HG03135 (cell line): ENCODE data around the gene RIC3.

ENCODE experiments used
- ATAC-seq: cut with Tn5 transposase; IDR thresholded peaks from one replicate; pipeline ENCODE4 v1.9.1; 2021; ENCODE audit warnings: mild to moderate bottlenecking, moderate library complexity; ENCODE audit not compliant: unreplicated experiment

The RIC3 gene

GRCh38 chr11:8069771-8070170 lies 99.1 kb downstream of the RIC3 start:
- no peak for ATAC-seq

GRCh38 chr11:8068605-8069221 lies 100.1 kb downstream of the RIC3 start:
- no peak for ATAC-seq

DNA sequence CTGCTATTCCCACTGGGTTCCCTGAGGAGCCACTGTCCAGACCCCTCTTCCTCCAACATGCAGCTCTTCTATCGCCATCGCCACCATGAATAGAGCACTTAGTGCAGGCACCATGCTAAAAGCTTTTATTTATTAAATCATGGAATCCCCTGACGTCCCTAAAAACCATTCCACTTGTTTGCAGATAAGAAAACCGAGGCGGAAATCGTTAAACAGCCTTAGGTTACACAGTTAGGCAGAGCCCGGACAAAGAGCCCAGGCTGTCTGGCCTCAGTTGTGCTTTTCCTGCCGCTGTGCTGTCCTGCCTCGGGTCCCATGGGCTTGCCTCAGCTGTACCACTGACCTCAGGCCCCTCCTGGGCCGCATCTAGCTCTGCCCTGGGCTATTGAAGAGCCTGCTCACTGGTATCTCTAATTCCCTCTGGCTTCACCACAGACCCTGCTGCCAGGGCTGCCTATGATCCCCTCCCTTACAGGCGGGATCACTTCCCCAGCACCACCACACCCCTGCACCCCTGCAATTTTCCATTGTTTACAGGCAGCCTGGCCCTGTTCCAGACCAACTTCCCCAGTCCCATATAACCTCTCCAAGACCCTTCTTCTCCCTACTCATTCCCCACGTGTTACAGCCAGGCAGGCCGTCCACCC lies 100.8 kb downstream of the RIC3 start:
- ATAC-seq: no peak

DNA sequence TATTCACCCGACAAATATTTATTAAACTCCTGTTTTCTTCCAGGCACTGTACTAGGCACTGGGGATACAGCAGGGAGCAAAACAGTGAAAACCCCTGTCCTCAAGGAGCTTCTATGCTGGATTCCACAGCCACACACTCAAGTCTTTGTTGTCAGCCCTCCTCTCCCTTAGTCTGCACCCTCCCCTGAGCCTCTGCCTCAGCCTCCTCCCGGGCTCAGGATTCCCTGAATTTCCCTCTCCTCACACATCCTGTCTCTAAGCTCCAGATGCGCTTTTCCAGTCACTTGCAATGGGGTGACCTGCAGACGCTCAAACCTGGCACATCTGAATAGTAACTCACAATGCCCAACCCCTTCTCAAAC lies 101.3 kb downstream of the RIC3 start:
- no peak for ATAC-seq

DNA sequence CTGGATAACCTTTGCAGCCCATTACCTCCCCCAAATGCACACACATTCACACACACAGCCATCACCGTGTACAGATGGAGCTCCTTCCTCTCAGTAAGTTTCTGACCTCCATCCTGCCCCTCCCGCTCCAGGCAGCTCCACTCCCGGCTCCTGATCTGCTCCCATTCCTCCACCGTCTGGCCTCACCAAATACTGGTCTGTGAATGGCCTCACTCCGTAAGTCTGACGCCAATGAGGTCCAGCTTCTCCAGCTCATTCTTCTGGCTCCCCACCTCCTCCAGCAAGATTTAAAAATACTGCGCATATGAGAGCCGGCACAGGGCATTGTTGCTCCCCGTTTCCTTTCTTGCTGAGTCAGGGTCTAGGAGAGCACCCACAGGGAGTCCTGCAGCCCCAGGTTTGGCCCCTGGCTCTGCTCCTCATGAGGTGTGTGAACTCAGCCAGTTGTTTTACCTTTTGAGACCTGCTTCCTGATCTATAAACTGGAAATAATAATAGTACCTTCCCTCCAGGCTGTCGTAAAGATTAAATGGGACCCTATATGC lies 101.8 kb downstream of the RIC3 start:
- ATAC-seq: no peak

GRCh38 chr11:8066036-8066910 lies 102.6 kb downstream of the RIC3 start:
- ATAC-seq: no peak

DNA sequence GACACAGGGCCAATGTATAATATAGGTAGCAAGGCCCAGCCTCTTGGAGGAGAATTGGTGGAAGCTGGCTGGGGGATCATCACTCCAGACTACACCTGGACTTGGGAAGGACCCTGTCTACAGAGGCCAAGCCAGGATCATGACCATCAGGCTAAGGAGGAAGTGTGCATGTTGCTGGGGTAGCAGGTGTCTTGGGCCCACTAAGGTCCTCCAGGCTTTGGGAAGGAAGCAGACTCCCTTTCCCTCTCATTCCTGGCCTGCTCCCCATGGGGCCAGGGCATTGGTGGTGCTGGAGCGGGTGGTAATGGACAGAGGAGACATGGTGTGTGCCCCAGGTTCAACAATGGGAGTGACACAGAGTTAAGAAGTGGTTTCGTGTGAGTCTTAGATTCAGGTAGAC lies 103.8 kb downstream of the RIC3 start:
- ATAC-seq: no peak

DNA sequence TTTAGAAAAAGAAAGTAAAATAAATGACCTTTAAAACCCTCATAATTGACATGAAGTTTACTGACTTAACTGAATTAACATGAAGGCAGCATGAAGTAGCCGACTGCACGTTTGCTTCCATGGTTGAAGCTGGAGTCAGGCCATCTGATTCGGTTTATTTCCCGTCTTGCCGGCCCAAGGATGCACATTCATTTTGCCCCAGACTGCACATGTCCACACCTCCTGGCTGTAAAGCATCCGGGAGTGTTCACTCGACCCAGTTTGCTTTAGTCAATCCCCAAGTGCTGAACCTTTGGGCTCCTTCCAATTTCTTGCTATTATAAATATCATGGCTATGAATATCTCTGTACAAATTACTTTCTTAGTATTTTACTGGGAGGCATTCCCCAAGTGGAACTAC lies 105.5 kb downstream of the RIC3 start:
- no peak for ATAC-seq

- ATAC-seq: no peak
These were observed 106.0 kb downstream of the RIC3 start for GRCh38 chr11:8062781-8063257.

- ATAC-seq: no peak
These were observed 107.0 kb downstream of the RIC3 start for GRCh38 chr11:8061555-8062428.

DNA sequence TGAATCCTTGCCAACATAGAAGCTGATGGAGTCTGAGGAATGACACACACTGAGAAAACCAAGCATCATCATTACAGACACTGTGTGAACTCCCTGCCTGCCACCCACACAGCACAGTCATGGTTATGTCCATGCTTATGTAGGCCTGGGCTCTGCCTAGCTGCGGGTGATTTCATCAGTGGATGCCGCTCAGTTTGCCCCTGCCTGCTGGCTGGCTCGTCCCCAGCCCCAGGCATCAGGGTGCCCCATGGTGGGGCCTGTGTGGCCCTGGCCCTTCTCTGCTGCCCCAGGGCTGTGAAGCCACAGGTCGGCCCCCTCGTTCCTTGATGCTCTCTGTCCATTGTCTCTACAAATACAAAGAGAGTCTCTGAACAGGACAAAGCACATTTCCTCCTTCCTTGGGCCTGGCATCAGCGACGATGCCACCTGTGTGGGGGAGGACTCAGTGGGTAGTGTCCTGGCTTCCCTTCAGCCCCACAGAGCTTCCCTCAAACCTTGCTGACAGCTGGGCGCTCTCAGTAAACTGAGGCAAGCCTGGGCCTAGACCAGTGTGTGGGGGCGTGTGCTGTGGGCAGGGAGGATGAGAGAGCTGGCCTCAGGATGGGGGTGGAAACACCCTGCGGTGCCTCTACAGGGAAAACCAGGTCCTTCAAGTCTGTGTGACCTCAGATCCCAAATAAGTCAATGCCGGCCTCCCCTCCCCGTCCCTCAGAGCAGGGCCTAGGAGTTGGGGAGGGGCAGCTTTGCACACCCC lies 107.8 kb downstream of the RIC3 start:
- ATAC-seq: no peak

- no peak for ATAC-seq
These were observed 108.6 kb downstream of the RIC3 start for GRCh38 chr11:8060146-8060719.

GRCh38 chr11:8059571-8060011 lies 109.2 kb downstream of the RIC3 start:
- no peak for ATAC-seq

DNA sequence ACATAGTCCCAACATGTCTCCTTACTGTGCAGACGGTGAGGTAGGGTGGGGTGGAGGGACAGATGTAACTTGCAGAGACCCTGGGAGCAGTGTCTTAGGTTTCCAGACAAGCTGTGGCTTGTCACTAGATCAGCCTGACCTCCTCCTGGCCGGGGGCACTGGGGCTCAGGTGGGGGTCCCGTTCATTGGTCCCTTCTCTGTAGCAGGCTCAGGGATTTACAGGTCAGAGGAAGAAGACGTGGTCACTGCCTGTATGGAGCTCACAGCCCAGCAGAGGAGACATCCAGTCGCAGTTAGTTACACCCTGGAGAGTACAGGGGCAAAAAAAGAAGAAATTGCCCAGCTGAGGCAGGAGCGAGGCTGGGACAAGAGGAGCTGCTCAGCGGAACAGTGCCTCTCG lies 109.8 kb downstream of the RIC3 start:
- no peak for ATAC-seq

GRCh38 chr11:8058216-8058615 lies 110.6 kb downstream of the RIC3 start:
- ATAC-seq: no peak

DNA sequence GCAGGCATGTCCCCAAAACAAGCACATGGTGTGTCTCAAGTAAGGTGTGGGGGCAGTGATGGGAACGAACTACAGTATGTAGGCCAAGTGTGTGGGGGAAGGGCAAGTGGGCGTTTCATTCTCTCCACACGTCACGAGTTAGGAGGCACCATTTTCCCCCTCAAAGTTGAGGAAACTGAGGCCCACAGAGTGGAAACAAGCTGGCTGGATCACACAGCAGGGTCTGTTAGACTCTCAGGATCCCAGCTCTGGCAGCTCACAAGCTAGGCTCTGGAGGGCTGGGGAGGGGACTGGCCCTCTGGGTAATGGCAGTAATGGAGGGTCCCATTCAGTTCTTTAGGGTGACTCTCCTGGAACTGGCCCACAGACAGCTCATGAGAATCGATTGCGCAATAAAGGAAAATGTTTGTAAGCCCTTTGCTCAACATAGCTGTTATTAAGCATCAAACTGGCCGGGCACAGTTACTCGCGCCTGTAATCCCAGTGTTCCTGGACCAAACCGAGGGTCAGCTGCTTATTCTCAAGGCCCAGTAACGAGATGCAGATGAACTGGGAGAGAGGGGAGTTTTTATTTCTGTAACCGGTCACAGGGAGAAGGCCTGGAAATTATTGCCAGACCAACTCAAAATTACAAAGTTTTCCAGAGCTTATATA lies 111.9 kb downstream of the RIC3 start:
- ATAC-seq: no peak
